H1 (cell line): ENCODE results near the gene KHDRBS2. TPM values are rescaled to one million over a fixed set of nuclear protein-coding genes. Genes with fewer than 3 reads are reported as not detected.

Source experiments
- CEBPB ChIP-seq: IDR thresholded peaks from 2 replicates; pipeline ENCODE4 v1.6.1; 2012; ENCODE audit warnings: low read depth, low read length
- CHD2 ChIP-seq: IDR thresholded peaks from 2 replicates; pipeline ENCODE4 v1.6.1; 2012; ENCODE audit warnings: low read length, improper control_type of control experiment
- CHD7 ChIP-seq: fragments of 300-600 bp; sonication (generic); IDR thresholded peaks from 2 replicates; pipeline ENCODE4 v1.7.1; 2012; ENCODE audit warnings: low read length, moderate library complexity, mild to moderate bottlenecking, inconsistent platforms; ENCODE audit not compliant: insufficient replicate concordance
- NANOG ChIP-seq: IDR thresholded peaks from 2 replicates; pipeline ENCODE4 v1.6.1; 2011; ENCODE audit warnings: low read length, low read depth, mild to moderate bottlenecking, inconsistent platforms; ENCODE audit not compliant: insufficient read depth, poor library complexity, severe bottlenecking
- TCF12 ChIP-seq: IDR thresholded peaks from 2 replicates; pipeline ENCODE4 v1.6.1; 2011; ENCODE audit warnings: low read depth, mild to moderate bottlenecking, low read length
- TEAD4 ChIP-seq: IDR thresholded peaks from 2 replicates; pipeline ENCODE4 v1.6.1; 2012; ENCODE audit warnings: low read depth, low read length, inconsistent platforms, mixed read lengths
- polyA plus RNA-seq, 7 experiments: library from polyadenylated mRNA; depleted of rRNA in 3 of 7; stranded (reverse) in 5 of 7; unstranded in 2 of 7; fragments of >200 nt in 5 of 7; fragments of 200-250 nt in 2 of 7; gene quantifications; 1 replicate in 5 of 7; 2 replicates in 1 of 7; 4 replicates in 1 of 7; pipeline versions ENCODE4 v1.2.1 to v1.2.3, GENCODE V29; 2011 to 2013; ENCODE audit warnings: missing spikeins in 2 of 7, mixed read lengths in 2 of 7
- total RNA-seq: library from RNA; stranded (reverse); fragmentation: NEBNext Ultra II Directional; extraction: Animal tissue kit (Norgen Biotek cat#: 25700); gene quantifications from 2 replicates; pipeline ENCODE4 v1.2.1, GENCODE V29; 2021
- TF ChIP-seq, protein P1 (sequence below): IDR thresholded peaks from 2 replicates; pipeline ENCODE4 v1.6.1; 2012; ENCODE audit warnings: inconsistent platforms

The KHDRBS2 gene
- total and polyA plus RNA-seq, 2 of the 8 experiments (the other 6 are each of a cell fraction or from before 2014, with no cell fraction given) = 5.2 to 7.7 TPM

- no peak for TF ChIP-seq CHD7
- TF ChIP-seq TCF12 = no peak
- TF ChIP-seq CEBPB = no peak
- TF ChIP-seq NANOG = no peak
- TF ChIP-seq, protein P1, sequence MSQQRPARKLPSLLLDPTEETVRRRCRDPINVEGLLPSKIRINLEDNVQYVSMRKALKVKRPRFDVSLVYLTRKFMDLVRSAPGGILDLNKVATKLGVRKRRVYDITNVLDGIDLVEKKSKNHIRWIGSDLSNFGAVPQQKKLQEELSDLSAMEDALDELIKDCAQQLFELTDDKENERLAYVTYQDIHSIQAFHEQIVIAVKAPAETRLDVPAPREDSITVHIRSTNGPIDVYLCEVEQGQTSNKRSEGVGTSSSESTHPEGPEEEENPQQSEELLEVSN = no peak
- TF ChIP-seq CHD2 = no peak
- no peak for TF ChIP-seq TEAD4
Observed at GRCh38 chr6:61787998-61788397, 498.0 kb downstream of the KHDRBS2 start (continued).
